Activated CD4-positive, CD25-positive, alpha-beta regulatory T cell treated with anti-CD3 and anti-CD28 coated beads, Interleukin-2, amount 50 U/mL, for 72 hours (primary cell): Measurements from ENCODE around the gene GPRC5B.

Experiments
- DNase-seq: peaks from one replicate; pipeline ENCODE4 v3.0.0; 2021

The GPRC5B gene

GRCh38 chr16:19868421-19868820 lies 16.2 kb downstream of the GPRC5B start:
- no peak for DNase-seq

DNA sequence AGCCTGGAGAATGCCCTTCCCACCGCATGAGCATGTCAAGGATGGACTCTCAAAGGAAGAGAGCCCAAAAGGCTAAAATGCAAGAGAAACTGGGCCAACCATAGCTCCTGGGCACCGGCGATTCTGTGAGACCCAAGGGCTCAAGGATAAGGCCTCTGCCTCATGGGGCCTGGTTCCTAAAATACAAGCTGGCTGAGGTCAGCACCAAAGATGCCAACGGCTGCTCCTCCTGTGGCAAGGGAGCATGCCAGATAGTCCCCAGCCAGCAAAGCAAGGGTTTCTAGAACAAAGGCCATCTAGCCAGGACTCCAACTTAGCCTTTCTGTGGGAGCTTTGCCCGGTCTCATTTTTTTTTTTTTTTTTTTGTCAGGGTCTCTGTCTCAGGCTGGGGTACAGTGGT lies 20.1 kb downstream of the GPRC5B start:
- DNase-seq = no peak

GRCh38 chr16:19863990-19864389 lies 20.7 kb downstream of the GPRC5B start:
- no peak for DNase-seq

DNA sequence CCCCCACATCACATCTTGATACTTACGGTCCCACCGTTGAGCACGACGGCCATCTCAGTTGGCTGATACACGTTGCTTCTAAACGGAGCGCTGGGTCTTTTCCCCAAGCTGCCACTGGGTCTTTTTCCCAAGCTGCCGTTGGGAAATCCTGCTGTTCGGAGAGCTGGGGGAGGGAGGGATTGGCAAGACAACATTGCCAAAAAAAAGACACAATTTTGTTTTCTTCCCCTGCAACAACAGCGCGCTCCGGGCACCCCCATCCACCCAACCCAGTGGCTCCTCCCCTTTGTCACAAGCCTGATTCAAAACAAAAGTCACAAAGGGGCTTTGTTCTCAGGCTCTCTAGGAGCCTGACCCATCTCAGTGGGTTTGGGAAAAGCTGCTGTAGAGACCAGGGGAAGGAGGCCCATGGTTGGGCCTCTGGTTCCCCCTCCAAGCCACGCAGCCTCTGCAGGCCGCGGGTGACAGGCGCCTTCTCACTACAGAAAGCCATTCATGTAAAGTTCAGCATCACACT lies 22.8 kb downstream of the GPRC5B start:
- no peak for DNase-seq

DNA sequence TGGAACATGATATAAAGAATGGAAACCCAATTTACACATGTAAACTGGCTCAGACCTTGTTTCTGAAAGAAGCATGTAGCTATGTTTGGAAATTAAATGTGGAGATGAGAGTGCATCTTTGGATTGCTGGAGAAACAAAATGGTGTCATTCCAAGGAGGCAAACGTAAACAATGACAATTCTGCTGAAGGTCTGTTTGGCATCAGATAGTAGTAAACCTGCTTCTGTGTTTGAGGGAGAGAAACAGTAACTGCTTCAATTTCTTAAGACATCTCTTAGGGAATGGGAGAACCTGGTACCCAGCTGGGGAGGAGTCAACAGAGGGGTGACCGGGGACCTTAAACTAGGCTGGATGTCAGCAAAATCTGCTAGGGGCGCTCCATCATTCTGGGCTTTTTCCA lies 23.5 kb downstream of the GPRC5B start:
- DNase-seq = no peak

DNA sequence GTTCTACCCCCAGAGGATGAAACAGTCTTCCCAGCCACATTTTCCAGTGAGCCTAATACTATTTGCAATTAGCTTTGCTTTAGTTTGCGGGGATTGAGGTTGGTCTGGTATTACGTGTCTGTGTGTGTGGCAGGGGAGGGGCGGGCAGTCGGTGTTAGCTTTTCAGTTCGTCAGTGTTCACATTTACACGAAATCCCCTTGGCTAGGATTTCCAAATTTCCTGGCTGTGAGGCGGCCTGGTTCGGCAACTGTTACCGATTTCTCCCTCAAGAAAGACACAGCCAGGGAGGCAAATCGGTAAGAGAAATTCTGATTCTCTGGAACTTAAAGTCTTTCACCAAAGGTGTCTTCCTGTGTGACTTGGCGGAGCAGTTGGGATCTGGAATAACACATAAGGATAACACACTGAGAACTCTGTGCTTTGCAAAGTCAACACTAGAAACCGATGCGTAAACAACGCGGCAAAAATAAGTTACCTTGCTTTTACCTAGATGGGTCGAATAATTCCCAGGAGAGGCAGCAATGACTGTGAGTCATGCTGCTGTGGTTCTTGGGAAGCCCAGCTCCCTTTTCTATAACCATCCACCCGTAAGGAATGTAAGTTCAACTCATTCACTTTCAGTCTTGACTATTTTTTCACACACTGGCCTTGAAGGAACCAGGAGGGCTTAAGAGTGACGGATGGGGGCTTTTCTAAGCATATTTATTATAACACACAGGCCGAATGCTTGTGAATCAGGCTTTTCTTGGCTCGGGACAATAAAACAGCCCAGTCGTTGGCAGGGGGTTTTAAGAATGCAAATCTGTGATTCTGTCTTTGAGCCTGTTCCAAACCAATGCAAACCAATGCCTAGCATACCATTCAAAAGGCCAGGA lies 24.2 kb downstream of the GPRC5B start:
- no peak for DNase-seq

- DNase-seq = no peak
Measured at GRCh38 chr16:19859603-19860002, 25.0 kb downstream of the GPRC5B start.

DNA sequence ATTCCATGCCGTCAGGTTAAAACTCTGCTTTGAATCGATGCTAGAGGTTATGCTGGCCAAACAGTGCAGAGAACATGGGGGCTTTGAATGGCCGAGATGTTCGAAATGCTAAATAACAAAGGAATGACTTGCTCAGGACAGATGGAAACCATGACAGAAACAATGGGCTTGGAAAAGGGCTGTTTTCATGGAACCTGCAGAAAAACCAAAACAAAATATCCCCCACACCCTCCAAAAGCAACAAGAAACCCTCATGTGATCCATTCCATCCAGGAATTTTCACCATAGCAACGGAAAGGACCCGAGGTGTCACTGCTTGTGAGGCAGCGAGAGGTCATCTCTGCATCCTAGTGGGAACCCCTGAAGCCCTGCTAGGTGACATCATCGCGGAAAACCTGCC lies 25.5 kb downstream of the GPRC5B start:
- no peak for DNase-seq

GRCh38 chr16:19858340-19859018 lies 26.2 kb downstream of the GPRC5B start:
- no peak for DNase-seq

DNA sequence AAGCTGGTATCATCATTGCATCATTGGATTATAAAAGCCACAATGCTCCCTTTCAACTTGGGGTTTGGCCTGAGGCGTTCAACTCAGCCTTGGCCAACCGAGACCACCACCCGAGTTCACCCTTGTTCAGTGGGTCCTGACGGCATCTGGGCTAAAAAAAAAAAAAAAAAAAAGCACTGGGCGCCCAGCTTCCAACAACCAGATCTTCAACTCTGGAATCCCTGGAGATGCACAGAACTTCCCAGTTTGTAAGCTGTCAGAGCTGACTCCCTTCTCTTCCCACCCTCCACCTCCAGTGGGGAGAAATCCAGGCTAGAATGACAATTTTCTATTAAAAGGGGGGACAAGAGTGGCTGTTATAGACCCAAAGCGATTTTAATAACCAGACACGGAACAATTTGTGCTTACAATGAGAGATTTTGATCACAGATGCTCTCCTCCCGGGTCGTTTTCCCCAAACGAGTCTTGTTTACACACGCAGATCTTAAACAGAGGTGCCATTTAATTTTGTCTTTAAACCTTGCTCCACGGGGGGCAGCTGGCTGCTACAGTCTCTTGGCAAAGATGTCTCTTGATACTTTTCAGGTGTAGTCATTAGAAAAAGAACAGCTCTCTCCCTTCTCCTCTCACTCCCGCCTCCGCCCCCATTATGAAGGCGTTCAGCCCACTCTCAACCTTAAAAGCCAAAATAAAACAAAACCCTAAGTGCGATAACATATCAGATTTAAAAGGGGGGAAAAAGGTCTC lies 26.9 kb downstream of the GPRC5B start:
- no peak for DNase-seq

DNA sequence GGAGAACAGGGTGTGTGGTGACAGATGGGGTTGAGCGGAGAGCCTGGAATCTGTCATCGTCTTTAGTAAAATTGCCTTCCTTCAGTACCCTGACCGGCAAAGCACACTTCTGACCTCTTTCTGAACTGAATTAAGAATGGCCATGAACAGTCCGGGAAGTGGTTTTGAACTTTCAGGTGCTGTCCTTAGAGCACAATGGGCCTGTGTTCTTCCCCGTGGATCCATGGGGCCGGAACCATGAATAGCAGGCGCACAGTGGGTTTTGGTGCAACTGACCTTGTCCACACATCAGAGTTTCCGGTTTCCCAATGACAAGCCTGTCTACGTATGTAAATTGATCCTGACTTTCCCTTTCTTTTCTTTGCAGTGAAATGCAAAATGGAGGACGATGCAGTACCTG lies 28.5 kb downstream of the GPRC5B start:
- no peak for DNase-seq

- DNase-seq = no peak
Measured at GRCh38 chr16:19854543-19854876, 30.1 kb downstream of the GPRC5B start.

- no peak for DNase-seq
Measured at GRCh38 chr16:19853742-19854542, 30.7 kb downstream of the GPRC5B start.

DNA sequence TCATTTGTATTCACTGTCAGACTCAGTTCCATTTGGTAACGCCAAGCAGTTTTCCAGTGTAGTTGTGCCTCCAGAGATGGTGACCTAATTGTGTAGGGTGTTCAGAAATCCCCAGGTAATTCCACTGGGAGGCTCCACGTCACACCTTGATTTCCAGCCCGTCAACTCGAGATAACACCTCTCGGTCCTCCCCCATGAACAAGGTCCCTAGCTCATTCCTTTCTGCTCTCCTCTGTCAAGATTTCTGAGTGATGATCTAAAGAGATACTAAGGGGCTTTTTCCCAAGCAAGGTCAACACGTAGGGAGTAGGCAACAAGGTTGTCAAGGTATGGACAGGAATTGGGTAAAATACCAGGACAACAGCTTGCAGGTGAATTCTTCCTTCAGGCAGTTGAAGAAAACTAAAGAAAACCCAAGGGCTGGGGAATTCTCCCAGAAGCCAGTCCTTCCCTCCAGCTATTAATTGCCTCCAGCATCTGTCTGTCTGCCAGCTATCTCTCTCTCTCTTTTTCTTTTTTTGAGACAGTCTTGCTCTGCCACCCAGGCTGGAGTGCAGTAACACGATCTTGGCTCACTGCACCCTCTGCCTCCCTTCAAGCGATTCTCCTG lies 31.4 kb downstream of the GPRC5B start:
- no peak for DNase-seq

DNA sequence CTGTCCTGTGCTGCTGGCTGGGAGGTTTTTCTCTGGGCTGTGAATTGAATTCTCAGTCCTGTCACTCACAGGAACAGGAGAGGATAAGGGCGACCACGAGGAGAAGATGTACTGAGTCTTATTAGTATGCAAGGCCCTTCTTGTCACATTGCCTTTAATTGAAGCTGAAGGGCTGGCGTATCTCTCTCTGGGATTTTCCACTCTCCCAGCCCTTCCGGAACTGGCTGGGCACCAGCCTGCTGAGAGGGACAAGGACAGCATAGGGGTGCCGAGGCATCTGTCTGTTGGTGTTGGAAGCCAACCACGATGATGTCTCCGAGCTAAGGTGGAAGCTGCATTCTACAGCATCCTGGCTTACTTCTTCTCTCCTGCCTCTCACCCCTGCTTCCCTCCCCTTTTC lies 33.2 kb downstream of the GPRC5B start:
- no peak for DNase-seq

DNA sequence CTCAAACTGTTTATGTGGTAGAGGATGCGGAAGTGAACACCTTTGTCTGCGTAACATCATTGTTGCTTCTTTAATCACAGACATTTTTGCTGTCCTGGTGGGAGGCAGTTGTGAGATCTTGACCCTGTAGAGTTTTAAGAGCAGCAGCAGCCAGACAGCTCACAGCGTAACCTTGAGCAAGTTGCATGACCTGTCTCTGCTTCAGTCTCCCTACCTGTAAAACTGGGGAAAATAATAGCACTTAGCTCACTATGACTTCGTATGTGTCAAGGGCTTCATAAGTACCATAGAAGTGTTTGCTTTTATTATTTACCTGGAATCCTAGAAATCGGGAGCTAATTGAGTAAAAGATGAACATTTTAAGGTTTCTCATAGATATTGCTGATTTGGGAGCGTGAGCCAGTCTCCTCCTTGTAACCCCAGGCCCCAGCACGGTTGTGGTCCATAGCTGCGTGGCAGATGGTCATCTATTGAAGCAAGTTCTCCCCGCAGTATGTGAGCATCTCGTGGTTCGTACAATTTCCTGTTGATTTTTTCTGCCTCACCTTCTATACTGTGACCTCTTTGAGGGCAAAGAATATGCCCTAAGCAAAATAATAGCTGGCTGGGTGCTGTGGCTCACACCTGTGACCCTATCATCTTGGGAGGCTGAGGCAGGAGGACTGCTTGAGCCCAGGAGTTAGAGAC lies 34.4 kb downstream of the GPRC5B start:
- no peak for DNase-seq

DNA sequence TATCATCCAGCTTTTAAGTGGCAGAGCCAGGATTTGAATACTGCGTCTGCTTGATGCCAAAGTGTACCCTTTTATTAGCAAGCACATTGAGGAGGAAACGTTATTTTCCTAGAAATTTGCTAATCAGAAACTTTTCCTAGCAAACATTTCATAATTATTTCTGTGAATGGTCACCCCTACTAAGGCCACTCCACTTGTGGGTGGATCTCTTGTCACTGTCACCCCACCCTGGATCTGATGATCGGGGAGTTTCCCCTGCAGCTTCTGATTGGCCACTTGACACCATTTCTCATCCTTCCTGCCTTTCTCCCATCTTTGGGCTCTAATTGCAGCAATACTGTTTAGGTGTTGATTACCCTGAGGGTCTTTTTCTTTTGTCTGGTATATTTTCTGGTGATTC lies 35.9 kb downstream of the GPRC5B start:
- DNase-seq = no peak

GRCh38 chr16:19846436-19846835 lies 38.2 kb downstream of the GPRC5B start:
- DNase-seq = no peak

DNA sequence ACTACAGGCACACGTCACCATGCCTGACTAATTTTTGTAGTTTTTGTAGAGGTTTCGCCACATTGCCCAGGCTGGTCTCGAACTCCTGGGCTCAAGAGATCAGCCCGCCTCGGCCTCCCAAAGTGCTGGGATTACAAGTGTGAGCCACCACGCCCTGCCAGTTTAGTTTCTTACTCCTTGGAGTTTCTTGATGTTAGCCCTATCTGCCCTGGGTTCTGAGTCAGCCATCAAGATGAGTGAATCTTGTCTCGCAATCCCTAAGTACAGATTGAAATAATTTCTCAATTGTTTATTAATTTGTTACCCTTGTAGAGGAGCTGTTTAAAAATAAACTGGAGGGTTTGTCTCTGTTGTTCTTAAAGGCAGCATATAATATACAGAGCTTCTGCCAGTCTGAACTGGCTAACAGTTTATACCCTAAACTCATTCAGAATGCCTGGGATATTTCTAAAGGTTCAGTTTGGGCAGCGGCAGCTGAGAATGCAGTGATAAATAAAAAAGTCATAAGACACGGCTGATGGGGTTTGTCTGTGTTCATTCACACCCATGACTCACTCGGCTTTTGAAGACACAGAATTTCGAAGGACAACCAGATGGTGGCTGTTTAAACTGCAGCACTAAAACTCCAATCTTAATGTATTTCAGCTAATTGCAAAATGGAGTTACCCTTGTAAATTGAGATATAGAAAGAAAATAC lies 39.6 kb downstream of the GPRC5B start:
- no peak for DNase-seq

- DNase-seq = no peak
Measured at GRCh38 chr16:19843371-19843770, 41.3 kb downstream of the GPRC5B start.
